H1 (cell line): ENCODE measurements around the gene NMRK2. TPM values are rescaled to one million over a fixed set of nuclear protein-coding genes. Genes with fewer than 3 reads are reported as not detected.

ENCODE experiments used
- CTCF ChIA-PET: fragments of 300-600 bp; sonication (Branson Sonifier 250); formaldehyde crosslinking; loops from one replicate; lab custom pipeline; 2021; ENCODE audit not compliant: partially characterized antibody; lab: Charles Lee
- POLR2A ChIA-PET: fragments of 300-600 bp; sonication (Branson Sonifier 250); formaldehyde crosslinking; loops from one replicate; lab custom pipeline; 2021; ENCODE audit warnings: inconsistent platforms; ENCODE audit not compliant: partially characterized antibody; lab: Charles Lee
- DNase-seq, 2 experiments: peaks; one replicate each; pipeline versions ENCODE4 v3.0.0 to v3.0.0-alpha.2; 2010 to 2022; ENCODE audit warnings: low spot score in 2 of 2, low read depth in 1 of 2, mixed read lengths in 1 of 2
- FAIRE-seq: peaks from 2 replicates; lab custom pipeline; 2011; peaks lifted over from hg19 to GRCh38; lab: Jason Lieb, UNC
- H2AFZ ChIP-seq: 2 replicates; pipeline ENCODE4 v1.8.1; 2012; ENCODE audit warnings: low read length, inconsistent platforms
- H2AK5ac ChIP-seq: 2 replicates; pipeline ENCODE4 v1.6.1; 2013; ENCODE audit warnings: low read depth, low read length
- H2BK120ac ChIP-seq: replicated peaks from 2 replicates; pipeline ENCODE3; 2013; ENCODE audit warnings: low read depth, low read length, inconsistent platforms
- H2BK12ac ChIP-seq: 2 replicates; pipeline ENCODE4 v1.6.1; 2013; ENCODE audit warnings: low read depth, low read length
- H2BK15ac ChIP-seq: 2 replicates; pipeline ENCODE4 v1.6.1; 2013; ENCODE audit warnings: low read length
- H2BK20ac ChIP-seq: 2 replicates; pipeline ENCODE4 v1.6.1; 2013; ENCODE audit warnings: low read length
- H2BK5ac ChIP-seq: 2 replicates; pipeline ENCODE4 v1.6.1; 2013; ENCODE audit warnings: low read depth, low read length
- H3K14ac ChIP-seq: 2 replicates; pipeline ENCODE4 v1.6.1; 2013; ENCODE audit warnings: inconsistent platforms; ENCODE audit not compliant: insufficient read length
- H3K18ac ChIP-seq: 2 replicates; pipeline ENCODE4 v1.6.1; 2013; ENCODE audit warnings: low read length; ENCODE audit errors: extremely low read depth
- H3K23ac ChIP-seq: 2 replicates; pipeline ENCODE4 v1.6.1; 2013; ENCODE audit warnings: inconsistent platforms; ENCODE audit not compliant: insufficient read length
- H3K23me2 ChIP-seq: 2 replicates; pipeline ENCODE4 v1.6.1; 2013; ENCODE audit warnings: low read depth, low read length
- H3K27ac ChIP-seq: 2 replicates; pipeline ENCODE4 v1.6.1; 2011; ENCODE audit warnings: low read depth, low read length, inconsistent platforms
- H3K27me3 ChIP-seq, 4 experiments: replicated peaks in 1 of 4; 1 replicate in 1 of 4; 2 replicates in 3 of 4; pipeline versions ENCODE4 v1.6.1 to v1.8.1; 2011 to 2013; ENCODE audit warnings: low read length in 3 of 4, mild to moderate bottlenecking in 3 of 4, inconsistent platforms in 2 of 4, mixed read lengths in 2 of 4, moderate library complexity in 1 of 4; ENCODE audit not compliant: control insufficient read depth in 3 of 4, insufficient read depth in 3 of 4; ENCODE audit errors: extremely low read depth in 1 of 4
- H3K36me3 ChIP-seq, 4 experiments: 2 replicates each; pipeline versions ENCODE4 v1.6.1 to v1.8.1; 2011 to 2013; ENCODE audit warnings: mild to moderate bottlenecking in 4 of 4, low read length in 3 of 4, moderate library complexity in 2 of 4, control low read depth in 1 of 4, inconsistent platforms in 1 of 4; ENCODE audit not compliant: insufficient read depth in 4 of 4, control insufficient read depth in 2 of 4
- H3K4ac ChIP-seq: replicated peaks from 2 replicates; pipeline ENCODE3; 2013; ENCODE audit warnings: low read length, low read depth, mixed read lengths, inconsistent platforms; ENCODE audit not compliant: insufficient read length
- H3K4me1 ChIP-seq, 4 experiments: replicated peaks in 1 of 4; 1 replicate in 1 of 4; 2 replicates in 3 of 4; pipeline versions ENCODE4 v1.6.1 to v1.8.1; 2011 to 2013; ENCODE audit warnings: low read length in 3 of 4, inconsistent platforms in 2 of 4, mixed read lengths in 1 of 4; ENCODE audit not compliant: insufficient read depth in 4 of 4, control insufficient read depth in 3 of 4
- H3K4me2 ChIP-seq, 2 experiments: 2 replicates each; pipeline versions ENCODE4 v1.6.1 to v1.8.1; 2011 to 2013; ENCODE audit warnings: low read depth in 2 of 2, low read length in 2 of 2, control low read depth in 1 of 2, inconsistent platforms in 1 of 2, mild to moderate bottlenecking in 1 of 2; ENCODE audit not compliant: insufficient read depth in 1 of 2
- H3K4me3 ChIP-seq, 4 experiments: fragments of 200-600, 300-600 bp in 1 of 4; sonication (generic), shearing (Covaris generic), sonication (Bioruptor Twin) in 1 of 4; 2 replicates each; pipeline versions ENCODE4 v1.5.1 to v1.8.1; 2011 to 2016; ENCODE audit warnings: low read length in 4 of 4, low read depth in 3 of 4, control low read depth in 2 of 4, inconsistent platforms in 2 of 4, mild to moderate bottlenecking in 2 of 4, mixed read lengths in 1 of 4, moderate library complexity in 1 of 4; ENCODE audit not compliant: insufficient read depth in 2 of 4; ENCODE audit errors: extremely low read depth in 1 of 4
- H3K56ac ChIP-seq: replicated peaks from 2 replicates; pipeline ENCODE3; 2013; ENCODE audit warnings: low read depth, mild to moderate bottlenecking, mixed read lengths, low read length, inconsistent platforms; ENCODE audit not compliant: insufficient read length
- H3K79me1 ChIP-seq: 2 replicates; pipeline ENCODE4 v1.6.1; 2013; ENCODE audit warnings: low read depth, low read length, control low read depth
- H3K79me2 ChIP-seq, 2 experiments: 2 replicates each; pipeline versions ENCODE4 v1.6.1 to v1.8.1; 2012 to 2013; ENCODE audit warnings: low read length in 2 of 2, mild to moderate bottlenecking in 2 of 2, inconsistent platforms in 1 of 2; ENCODE audit not compliant: insufficient read depth in 2 of 2, control insufficient read depth in 1 of 2
- H3K9ac ChIP-seq, 4 experiments: replicated peaks in 1 of 4; 1 replicate in 1 of 4; 2 replicates in 3 of 4; pipeline versions ENCODE4 v1.6.1 to v1.8.1; 2011 to 2013; ENCODE audit warnings: low read depth in 3 of 4, low read length in 3 of 4, control low read depth in 2 of 4, mild to moderate bottlenecking in 2 of 4, moderate library complexity in 2 of 4, inconsistent platforms in 1 of 4; ENCODE audit errors: extremely low read depth in 1 of 4
- H3K9me3 ChIP-seq, 2 experiments: 2 replicates each; pipeline versions ENCODE4 v1.6.1 to v1.8.1; 2012 to 2013; ENCODE audit warnings: mild to moderate bottlenecking in 2 of 2, moderate library complexity in 2 of 2, control low read depth in 1 of 2, inconsistent platforms in 1 of 2, low read depth in 1 of 2, low read length in 1 of 2, mixed read lengths in 1 of 2; ENCODE audit not compliant: insufficient read depth in 2 of 2
- H4K20me1 ChIP-seq, 2 experiments: replicated peaks in 1 of 2; 2 replicates each; pipeline versions ENCODE3 to v1.8.1; 2011 to 2013; ENCODE audit warnings: inconsistent platforms in 2 of 2, low read length in 2 of 2, mild to moderate bottlenecking in 1 of 2; ENCODE audit not compliant: insufficient read depth in 2 of 2, control insufficient read depth in 1 of 2
- H4K5ac ChIP-seq: 2 replicates; pipeline ENCODE4 v1.6.1; 2013; ENCODE audit warnings: low read length, low read depth, mixed read lengths, inconsistent platforms; ENCODE audit not compliant: insufficient read length
- H4K8ac ChIP-seq: 2 replicates; pipeline ENCODE4 v1.8.0; 2013; ENCODE audit warnings: mild to moderate bottlenecking, moderate library complexity, low read length, inconsistent platforms; ENCODE audit not compliant: insufficient read depth; ENCODE audit errors: extremely low read depth
- H4K91ac ChIP-seq: replicated peaks from 2 replicates; pipeline ENCODE3; 2013; ENCODE audit warnings: low read length, mixed read lengths, inconsistent platforms; ENCODE audit not compliant: insufficient read length
- ASH2L ChIP-seq: fragments of 200-600, 300-600 bp; sonication (generic); IDR thresholded peaks from one replicate; pipeline ENCODE4 v1.7.1; 2017; ENCODE audit warnings: low read length
- CBX5 ChIP-seq: fragments of 300-800, 300-1000 bp; sonication (generic); IDR thresholded peaks from 2 replicates; pipeline ENCODE4 v1.7.1; 2016; ENCODE audit warnings: antibody characterized with exemption, low read length, low read depth
- CEBPB ChIP-seq: IDR thresholded peaks from 2 replicates; pipeline ENCODE4 v1.6.1; 2012; ENCODE audit warnings: low read depth, low read length
- CHD2 ChIP-seq: IDR thresholded peaks from 2 replicates; pipeline ENCODE4 v1.6.1; 2012; ENCODE audit warnings: low read length, improper control_type of control experiment
- NRF1 ChIP-seq: IDR thresholded peaks from 2 replicates; pipeline ENCODE4 v1.6.1; 2011; ENCODE audit warnings: mild to moderate bottlenecking, low read depth, low read length, improper control_type of control experiment
- RBBP5 ChIP-seq: IDR thresholded peaks from 2 replicates; pipeline ENCODE4 v1.7.1; 2012; ENCODE audit warnings: low read depth, mild to moderate bottlenecking, inconsistent platforms, low read length, moderate library complexity, borderline replicate concordance
- RNF2 ChIP-seq: fragments of 200-900, 300-1000 bp; sonication (generic); IDR thresholded peaks from 2 replicates; pipeline ENCODE4 v1.7.1; 2016; ENCODE audit warnings: borderline replicate concordance, low read depth, mild to moderate bottlenecking, antibody characterized with exemption, low read length; ENCODE audit not compliant: poor library complexity, severe bottlenecking; ENCODE audit errors: missing control alignments
- SAP30 ChIP-seq: fragments of 300-600 bp; sonication (generic); IDR thresholded peaks from 2 replicates; pipeline ENCODE4 v1.7.1; 2012; ENCODE audit warnings: low read length, moderate library complexity, mild to moderate bottlenecking, inconsistent platforms; ENCODE audit not compliant: insufficient read depth, insufficient replicate concordance
- SIX5 ChIP-seq: IDR thresholded peaks from 2 replicates; pipeline ENCODE4 v1.6.1; 2011; ENCODE audit warnings: mild to moderate bottlenecking, low read depth, low read length
- SP2 ChIP-seq: IDR thresholded peaks from 2 replicates; pipeline ENCODE4 v1.6.1; 2012; ENCODE audit warnings: mild to moderate bottlenecking, low read length, inconsistent platforms
- SUZ12 ChIP-seq: fragments of 200-600 bp; sonication (generic); IDR thresholded peaks from 2 replicates; pipeline ENCODE4 v1.6.1; 2012; ENCODE audit warnings: mild to moderate bottlenecking, inconsistent platforms, low read length, moderate library complexity, mixed read lengths
- TCF12 ChIP-seq: IDR thresholded peaks from 2 replicates; pipeline ENCODE4 v1.6.1; 2011; ENCODE audit warnings: low read depth, mild to moderate bottlenecking, low read length
- WGBS, 2 experiments: shearing (Covaris generic) in 1 of 2; methylation state at CpG; one replicate each; pipeline versions ENCODE4 v1.1.6 to v1.1.7; 2013 to 2015; ENCODE audit warnings: low lambda C conversion rate in 2 of 2, mixed read lengths in 2 of 2, inconsistent platforms in 1 of 2, low coverage in 1 of 2, missing lambda C conversion rate in 1 of 2; ENCODE audit not compliant: insufficient replicate concordance in 2 of 2, insufficient coverage in 1 of 2, insufficient read length in 1 of 2; ENCODE audit errors: extremely low coverage in 1 of 2, missing lambda C conversion rate in 1 of 2; 5-methylcytosine and 5-hydroxymethylcytosine counted together
- polyA plus RNA-seq, 7 experiments: library from polyadenylated mRNA; depleted of rRNA in 3 of 7; stranded (reverse) in 5 of 7; unstranded in 2 of 7; fragments of >200 nt in 5 of 7; fragments of 200-250 nt in 2 of 7; gene quantifications; 1 replicate in 5 of 7; 2 replicates in 1 of 7; 4 replicates in 1 of 7; pipeline versions ENCODE4 v1.2.1 to v1.2.3, GENCODE V29; 2011 to 2013; ENCODE audit warnings: missing spikeins in 2 of 7, mixed read lengths in 2 of 7
- total RNA-seq: library from RNA; stranded (reverse); fragmentation: NEBNext Ultra II Directional; extraction: Animal tissue kit (Norgen Biotek cat#: 25700); gene quantifications from 2 replicates; pipeline ENCODE4 v1.2.1, GENCODE V29; 2021
- TF ChIP-seq, protein P1 (sequence below): IDR thresholded peaks from 2 replicates; pipeline ENCODE4 v1.6.1; 2012; ENCODE audit warnings: inconsistent platforms

Gene NMRK2
- total and polyA plus RNA-seq, 2 of the 8 experiments (the other 6 are each of a cell fraction or from before 2014, with no cell fraction given): 87.4 to 206 TPM

DNA sequence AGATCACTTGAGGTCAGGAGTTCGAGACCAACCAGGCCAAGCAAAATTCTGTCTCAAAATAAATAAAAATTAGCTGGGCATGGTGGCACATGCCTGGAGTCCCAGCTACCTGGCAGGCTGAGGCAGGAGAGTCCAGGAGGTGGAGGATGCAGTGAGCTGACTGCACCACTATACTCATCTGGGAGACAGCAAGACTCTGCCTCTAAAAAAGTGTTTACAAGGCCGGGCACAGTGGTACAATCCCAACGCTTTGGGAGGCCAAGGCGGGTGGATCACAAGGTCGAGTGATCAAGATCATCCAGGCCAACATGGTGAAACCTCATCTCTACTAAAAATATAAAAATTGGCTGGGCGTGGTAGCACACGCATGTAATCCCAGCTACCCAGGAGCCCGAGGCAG lies 42.3 kb downstream of the NMRK2 start:
- H4K8ac ChIP-seq: no peak overlapping the region
- H3K79me2 ChIP-seq: peaks cover 2 to 23% of the 10 kb centered on the region in 2 experiments; a peak in 3 of 4 replicates
- H4K91ac ChIP-seq: no peak overlapping the region
- H2BK15ac ChIP-seq: no peak overlapping the region
- H3K4me2 ChIP-seq: no peak overlapping the region
- H2AFZ ChIP-seq: no peak overlapping the region
- no peak overlapping the region for H2BK5ac ChIP-seq
- H3K4me3 ChIP-seq: no peak overlapping the region
- no peak overlapping the region for H3K4ac ChIP-seq
- H3K56ac ChIP-seq: no peak overlapping the region
- DNase-seq (peak in 1 of 2 experiments; percentile 40), FAIRE-seq (no peak)
- H3K79me1 ChIP-seq: peaks cover 7% of the 10 kb centered on the region; the same call in 1 of the 2 replicates
- H3K27me3 ChIP-seq: no peaks in the 10 kb centered on the region
- no peak overlapping the region for H2BK12ac ChIP-seq
- no peak overlapping the region for H4K5ac ChIP-seq
- no peaks in the 10 kb centered on the region for H3K9me3 ChIP-seq
- ChIA-PET CTCF (interaction anchor here (0.6 to 1.0 kb wide), 3 partner anchors 12 to 247 kb away, joined by 3 to 8 read pairs (median 3); no protein-coding TSS in a partner anchor), POLR2A (interaction anchor here (0.6 to 12.0 kb wide), 13 partner anchors 9 to 368 kb away, joined by 3 to 870 read pairs (median 3); partner anchors contain the start of genes DAPK3, EEF2 and NMRK2)
- no peak overlapping the region for H2BK120ac ChIP-seq
- H4K20me1 ChIP-seq: peaks cover 41 to 43% of the 10 kb centered on the region in 2 experiments
- H3K23ac ChIP-seq: no peak overlapping the region
- H2AK5ac ChIP-seq: no peak overlapping the region
- H3K27ac ChIP-seq: no peak overlapping the region; the same call in 1 of the 2 replicates
- peaks cover 4% of the 10 kb centered on the region; the same call in 1 of the 2 replicates for H3K23me2 ChIP-seq
- no peak overlapping the region for H3K9ac ChIP-seq
- H2BK20ac ChIP-seq: no peak overlapping the region
- H3K4me1 ChIP-seq: no peaks in the 10 kb centered on the region; a peak in 3 of 7 replicates
- WGBS, 2 experiments: 96% methylated on average over 8 of the region's 8 CpGs; no CpG with 5 or more reads in 1 of the 2 experiments
- H3K18ac ChIP-seq: no peak overlapping the region
- no peak overlapping the region for H3K14ac ChIP-seq
- H3K36me3 ChIP-seq: peaks cover 42 to 53% (median 50%) of the 10 kb centered on the region in 4 experiments
- TF ChIP-seq CEBPB (no peak), RBBP5 (no peak), NRF1 (no peak), TCF12 (no peak), ASH2L (no peak), SP2 (no peak), CHD2 (no peak), SIX5 (no peak), RNF2 (no peak), SAP30 (no peak), CBX5 (no peak), SUZ12 (no peak)
- TF ChIP-seq, protein P1, sequence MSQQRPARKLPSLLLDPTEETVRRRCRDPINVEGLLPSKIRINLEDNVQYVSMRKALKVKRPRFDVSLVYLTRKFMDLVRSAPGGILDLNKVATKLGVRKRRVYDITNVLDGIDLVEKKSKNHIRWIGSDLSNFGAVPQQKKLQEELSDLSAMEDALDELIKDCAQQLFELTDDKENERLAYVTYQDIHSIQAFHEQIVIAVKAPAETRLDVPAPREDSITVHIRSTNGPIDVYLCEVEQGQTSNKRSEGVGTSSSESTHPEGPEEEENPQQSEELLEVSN: no peak
